Measurements from ENCODE around the gene ADH1A.
"Not testable (repeated sequence)": the region's sequence is repeated elsewhere in the genome, so short reads cannot be mapped to it uniquely, and the experiment has no call there.

The ADH1A gene

GRCh38 chr4:99290848-99291786, at the start of gene ADH1A:
ADH1A (minus strand) TSS chr4:99290985; CDS start chr4:99290914, 71 bp downstream.
- no peak for DNase-seq (ENCODE audit: low read depth in 2 of 2)

DNA sequence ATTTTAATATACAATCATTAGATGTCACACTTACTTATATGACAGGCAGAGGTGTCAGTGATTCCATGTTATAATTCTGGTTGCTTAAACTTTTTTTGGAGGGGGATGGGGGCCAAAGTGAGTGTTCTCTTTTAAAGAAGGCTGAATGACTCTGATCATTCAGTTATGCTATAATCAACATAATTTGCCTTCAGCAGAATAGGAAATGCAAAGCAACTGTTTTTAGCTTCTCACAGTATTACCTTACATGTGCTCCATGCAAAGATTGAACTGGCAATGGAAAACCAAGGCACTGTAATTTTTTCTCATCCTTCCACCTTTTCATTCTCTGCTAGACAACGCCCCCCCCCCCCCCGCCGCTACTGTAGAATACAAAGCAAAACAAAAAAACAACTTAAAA, 48.4 kb upstream of the ADH1A start:
- no peak for DNase-seq (ENCODE audit: low read depth in 2 of 2)

GRCh38 chr4:99336553-99336952, 45.8 kb upstream of the ADH1A start:
- DNase-seq (ENCODE audit: low read depth in 2 of 2): no peak

- DNase-seq (ENCODE audit: low read depth in 2 of 2): no peak
Observed at GRCh38 chr4:99334880-99335279, 44.1 kb upstream of the ADH1A start.

DNA sequence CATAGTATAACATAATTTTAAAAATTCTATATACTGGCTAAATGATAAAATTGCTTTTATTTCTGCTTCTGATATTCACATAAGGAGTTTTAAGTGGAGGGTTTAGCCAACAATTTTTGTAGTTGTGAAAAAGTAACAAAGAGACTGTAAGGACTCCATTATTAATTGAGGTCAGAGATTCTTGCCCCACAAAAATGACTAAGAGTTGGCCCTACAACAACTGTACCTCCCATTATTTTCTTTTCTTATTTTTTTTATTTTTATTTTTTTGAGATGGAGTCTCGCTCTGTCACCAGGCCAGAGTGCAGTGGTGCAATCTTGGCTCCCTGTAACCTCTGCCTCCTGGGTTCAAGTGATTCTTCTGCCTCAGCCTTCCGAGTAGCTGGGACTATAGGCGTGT, 39.9 kb upstream of the ADH1A start:
- DNase-seq (ENCODE audit: low read depth in 2 of 2): no peak

GRCh38 chr4:99329876-99330275, 39.1 kb upstream of the ADH1A start:
- DNase-seq (ENCODE audit: low read depth in 2 of 2): no peak

DNA sequence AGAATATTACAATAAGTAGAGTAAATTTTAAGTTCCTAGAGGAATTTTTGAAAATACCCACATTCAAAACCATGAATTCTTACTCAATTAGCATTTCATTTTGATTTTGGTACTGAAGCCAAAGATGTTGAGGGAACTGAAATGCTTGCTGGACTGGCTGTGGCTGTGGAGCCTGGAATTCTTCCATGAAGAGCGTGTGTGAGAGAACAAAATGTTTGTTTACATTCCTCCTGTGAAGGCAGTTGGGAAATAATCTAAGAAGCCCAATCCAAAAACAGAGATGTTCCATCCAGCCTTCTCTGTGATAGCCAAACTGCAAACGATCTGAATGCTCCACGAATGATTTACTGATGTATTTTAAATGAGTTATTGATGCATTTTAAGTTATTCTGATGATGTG, 34.2 kb upstream of the ADH1A start:
- DNase-seq (ENCODE audit: low read depth in 2 of 2): no peak

DNA sequence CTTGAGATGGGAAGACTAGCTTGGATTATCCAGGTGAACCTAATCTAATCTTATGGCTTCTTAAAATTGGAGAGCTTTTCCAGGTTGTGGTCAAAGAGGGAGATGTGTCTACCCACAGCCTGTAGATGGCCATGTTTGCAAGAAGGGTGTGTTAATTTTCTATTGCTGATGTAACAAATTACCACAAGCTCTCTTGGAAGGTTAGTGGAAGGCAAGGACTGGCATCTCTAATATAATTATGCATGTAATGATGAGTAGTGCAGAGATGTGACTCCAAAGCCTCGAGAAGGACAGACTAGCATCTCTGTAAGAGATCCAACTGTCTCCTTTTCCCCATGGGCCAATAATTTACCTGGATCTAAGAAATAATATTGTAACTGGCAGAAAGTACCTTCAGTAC, 33.6 kb upstream of the ADH1A start:
- DNase-seq (ENCODE audit: low read depth in 2 of 2): no peak

DNA sequence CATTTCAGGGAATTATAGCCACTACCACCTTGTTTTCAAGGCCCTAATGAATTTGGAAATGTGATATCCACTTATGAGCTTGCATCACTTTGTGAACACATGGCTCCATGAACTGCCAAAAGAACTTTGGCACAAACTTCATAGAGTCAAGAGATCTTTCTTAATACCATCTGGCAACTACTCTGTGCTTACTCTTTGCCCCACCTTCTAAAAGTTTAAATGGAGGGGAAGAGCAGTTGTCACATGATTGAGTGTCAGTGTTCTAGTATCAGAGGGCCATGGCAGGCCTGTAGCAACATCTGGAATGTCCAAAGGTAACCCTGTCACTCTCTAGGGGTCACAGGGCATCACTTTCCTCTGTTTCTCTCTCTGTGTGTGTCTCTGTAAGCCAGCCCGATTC, 33.0 kb upstream of the ADH1A start:
- DNase-seq (ENCODE audit: low read depth in 2 of 2): no peak

- no peak for DNase-seq (ENCODE audit: low read depth in 2 of 2)
Observed at GRCh38 chr4:99321241-99322191, 30.7 kb upstream of the ADH1A start, which contains the start of gene ADH1B. ADH1B (minus strand) TSS chr4:99321401; CDS start chr4:99321331, 70 bp downstream.

GRCh38 chr4:99317811-99318210, 27.0 kb upstream of the ADH1A start:
- not testable (repeated sequence) for DNase-seq (ENCODE audit: low read depth in 2 of 2)

GRCh38 chr4:99317354-99317753, 26.6 kb upstream of the ADH1A start:
- no peak for DNase-seq (ENCODE audit: low read depth in 2 of 2)

GRCh38 chr4:99315839-99316238, 25.1 kb upstream of the ADH1A start:
- DNase-seq (ENCODE audit: low read depth in 2 of 2): no peak

GRCh38 chr4:99314211-99314610, 23.4 kb upstream of the ADH1A start:
- DNase-seq (ENCODE audit: low read depth in 2 of 2): no peak

- DNase-seq (ENCODE audit: low read depth in 2 of 2): no peak
Observed at GRCh38 chr4:99310389-99310788, 19.6 kb upstream of the ADH1A start.

- no peak for DNase-seq (ENCODE audit: low read depth in 2 of 2)
Observed at GRCh38 chr4:99305638-99306400, 15.0 kb upstream of the ADH1A start.

GRCh38 chr4:99301376-99302164, 10.8 kb upstream of the ADH1A start:
- no peak for DNase-seq (ENCODE audit: low read depth in 2 of 2)

DNA sequence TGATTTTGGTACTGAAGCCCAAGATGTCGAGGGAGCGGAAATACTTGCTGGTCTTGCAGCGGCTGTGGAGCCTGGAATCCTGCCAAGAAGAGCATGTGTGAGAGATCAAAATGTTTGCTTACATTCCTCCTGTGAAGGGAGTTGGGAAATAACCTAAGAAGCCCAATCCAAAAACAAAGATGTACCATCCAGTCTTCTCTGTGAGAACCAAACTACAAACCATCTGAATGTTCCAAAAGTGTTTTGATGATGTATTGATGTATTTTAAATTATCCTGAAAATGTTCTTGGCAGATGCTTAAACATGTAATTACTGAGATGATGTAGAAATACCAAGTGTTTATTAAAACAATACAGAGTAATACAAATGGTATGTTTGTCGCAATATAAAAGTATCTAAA, 10.1 kb upstream of the ADH1A start:
- DNase-seq (ENCODE audit: low read depth in 2 of 2): no peak

- DNase-seq (ENCODE audit: low read depth in 2 of 2): no peak
Observed at GRCh38 chr4:99293357-99293756, 2.6 kb upstream of the ADH1A start.

DNA sequence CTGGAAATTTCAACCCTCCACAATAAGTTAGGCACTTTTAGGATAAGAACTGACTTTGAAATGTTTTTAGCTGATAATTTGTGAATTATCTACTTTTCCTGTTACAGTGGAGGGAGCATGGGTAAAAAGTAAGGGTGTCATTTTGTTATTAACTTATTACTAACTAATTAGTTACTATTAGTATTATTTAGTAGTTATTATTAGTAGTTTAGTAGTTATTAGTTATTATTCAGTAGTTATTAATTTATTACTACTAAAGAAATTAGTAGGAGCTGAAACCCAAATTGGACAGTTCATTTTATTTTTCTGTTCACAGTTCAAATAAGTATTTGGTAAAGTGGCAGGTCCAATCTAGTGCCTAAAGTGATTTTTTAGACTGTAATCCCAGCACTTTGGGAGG, 5.4 kb downstream of the ADH1A start:
- no peak for DNase-seq (ENCODE audit: low read depth in 2 of 2)

DNA sequence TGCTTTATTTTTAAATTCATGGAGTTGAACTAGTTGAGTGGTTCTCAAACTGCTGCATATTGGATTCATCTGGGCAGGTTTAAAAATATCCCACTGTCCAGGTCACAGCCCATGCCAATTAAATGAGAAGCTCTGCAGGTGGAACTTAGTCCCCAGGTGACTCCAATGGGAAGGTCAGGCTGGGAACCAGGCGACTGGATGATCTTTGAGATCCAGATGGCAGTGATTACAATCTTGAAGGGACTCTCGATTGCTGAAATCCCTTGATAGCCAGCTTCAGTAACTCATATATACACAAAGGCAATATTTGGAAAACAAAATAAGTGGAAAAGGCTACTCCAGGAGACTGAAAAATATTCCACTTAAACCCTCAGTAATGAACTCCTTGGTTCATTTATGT, 8.1 kb downstream of the ADH1A start:
- no peak for DNase-seq (ENCODE audit: low read depth in 2 of 2)

Data from activated CD4-positive, alpha-beta T cell treated with anti-CD3 and anti-CD28 coated beads for 24 hours (primary cell).